ENCODE results near the gene CEP44.

- TF ChIP-seq CTCF (IDR thresholded peaks at IDR 0.05) = no peak
- TF ChIP-seq POLR2A (IDR thresholded peaks at IDR 0.05) = no peak
These were observed 68.5 kb downstream of the CEP44 start for GRCh38 chr4:174352061-174352819.

All from thyroid gland (tissue), 4 donors.